NB4 (cell line): ENCODE measurements around the gene PIBF1.

Experiments used
- DNase-seq: peaks from one replicate; pipeline ENCODE4 v3.0.0; 2010; ENCODE audit warnings: low read depth
- H3K4me3 ChIP-seq: one replicate; pipeline ENCODE4 v1.5.1; 2011; ENCODE audit warnings: mild to moderate bottlenecking, low read depth, low read length, moderate library complexity
- MYC ChIP-seq: IDR thresholded peaks from 2 replicates; pipeline ENCODE4 v1.6.1; 2011; ENCODE audit warnings: low read depth, low read length
- POLR2A ChIP-seq: IDR thresholded peaks from 2 replicates; pipeline ENCODE4 v1.6.1; 2011; ENCODE audit warnings: mild to moderate bottlenecking; ENCODE audit not compliant: insufficient read length; ENCODE audit errors: extremely low read depth
- TF ChIP-seq, protein P1 (sequence below): IDR thresholded peaks from one replicate; pipeline ENCODE4 v1.5.1; 2012; ENCODE audit warnings: low read depth, low read length
- TF ChIP-seq, protein P2 (sequence below): IDR thresholded peaks from 2 replicates; pipeline ENCODE4 v1.6.1; 2011; ENCODE audit warnings: low read depth, low read length

PIBF1 gene

DNA sequence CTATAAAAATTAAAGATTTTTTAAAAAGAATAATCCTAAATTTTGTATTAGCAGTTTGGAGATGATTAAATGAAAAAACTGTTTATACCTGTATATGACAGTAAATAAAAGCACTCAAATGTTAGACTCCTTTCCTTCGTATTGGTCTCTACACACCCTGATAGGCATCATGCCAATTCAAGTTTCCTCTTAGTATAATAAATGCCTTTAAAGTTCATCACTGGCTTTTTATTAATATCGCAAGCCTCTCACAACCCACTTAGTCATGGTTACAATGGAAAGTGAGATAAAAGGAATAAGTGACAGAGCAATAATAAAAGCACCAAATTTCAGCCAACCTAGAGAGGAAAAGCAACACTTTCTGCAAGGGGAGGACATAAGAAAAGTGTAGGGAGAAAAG, 102.2 kb downstream of the PIBF1 start:
- H3K4me3 ChIP-seq: no peak overlapping the region
- no peak for DNase-seq
- TF ChIP-seq, protein P1, sequence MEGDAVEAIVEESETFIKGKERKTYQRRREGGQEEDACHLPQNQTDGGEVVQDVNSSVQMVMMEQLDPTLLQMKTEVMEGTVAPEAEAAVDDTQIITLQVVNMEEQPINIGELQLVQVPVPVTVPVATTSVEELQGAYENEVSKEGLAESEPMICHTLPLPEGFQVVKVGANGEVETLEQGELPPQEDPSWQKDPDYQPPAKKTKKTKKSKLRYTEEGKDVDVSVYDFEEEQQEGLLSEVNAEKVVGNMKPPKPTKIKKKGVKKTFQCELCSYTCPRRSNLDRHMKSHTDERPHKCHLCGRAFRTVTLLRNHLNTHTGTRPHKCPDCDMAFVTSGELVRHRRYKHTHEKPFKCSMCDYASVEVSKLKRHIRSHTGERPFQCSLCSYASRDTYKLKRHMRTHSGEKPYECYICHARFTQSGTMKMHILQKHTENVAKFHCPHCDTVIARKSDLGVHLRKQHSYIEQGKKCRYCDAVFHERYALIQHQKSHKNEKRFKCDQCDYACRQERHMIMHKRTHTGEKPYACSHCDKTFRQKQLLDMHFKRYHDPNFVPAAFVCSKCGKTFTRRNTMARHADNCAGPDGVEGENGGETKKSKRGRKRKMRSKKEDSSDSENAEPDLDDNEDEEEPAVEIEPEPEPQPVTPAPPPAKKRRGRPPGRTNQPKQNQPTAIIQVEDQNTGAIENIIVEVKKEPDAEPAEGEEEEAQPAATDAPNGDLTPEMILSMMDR: no peak
- TF ChIP-seq MYC (no peak), POLR2A (no peak)
- TF ChIP-seq, protein P2, sequence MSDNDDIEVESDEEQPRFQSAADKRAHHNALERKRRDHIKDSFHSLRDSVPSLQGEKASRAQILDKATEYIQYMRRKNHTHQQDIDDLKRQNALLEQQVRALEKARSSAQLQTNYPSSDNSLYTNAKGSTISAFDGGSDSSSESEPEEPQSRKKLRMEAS: no peak

DNA sequence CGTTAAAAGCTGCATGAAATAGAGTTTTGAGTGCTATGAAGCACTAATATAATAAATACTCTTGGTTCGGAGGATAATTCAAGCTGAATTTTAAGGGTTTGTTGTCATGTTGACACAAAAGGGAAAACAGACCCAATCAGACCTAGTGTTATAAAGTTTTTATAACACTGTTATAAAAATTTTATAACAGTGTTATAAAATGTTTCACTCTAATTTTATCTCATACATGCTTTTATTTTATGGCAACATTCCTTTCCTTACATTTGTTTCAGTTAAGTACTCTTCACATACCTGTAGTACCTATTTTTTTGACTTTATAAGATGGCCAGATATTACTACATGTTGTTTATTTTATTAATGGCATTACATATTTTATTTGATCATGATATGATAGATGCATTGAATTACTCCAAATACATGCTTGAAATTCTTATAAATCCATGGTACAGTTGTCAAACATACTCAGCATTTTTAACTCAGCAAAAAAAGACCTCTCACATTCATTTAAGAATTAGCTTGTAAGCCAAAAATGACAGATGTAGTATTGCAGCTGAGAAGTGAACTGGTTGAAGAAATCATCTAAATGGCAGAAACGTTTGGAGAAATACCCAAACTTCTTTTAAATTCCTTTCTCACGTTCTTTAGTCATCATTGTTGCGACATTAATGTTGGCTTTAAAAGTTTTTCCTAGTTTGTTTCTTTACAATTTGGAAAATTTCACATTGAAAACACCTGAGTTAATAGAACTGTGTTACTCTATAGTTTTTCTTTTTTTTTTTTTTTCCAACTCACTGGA, 104.5 kb downstream of the PIBF1 start:
- TF ChIP-seq, protein P1: no peak
- TF ChIP-seq MYC (no peak), POLR2A (no peak)
- TF ChIP-seq, protein P2: no peak
- DNase-seq: no peak
- no peak overlapping the region for H3K4me3 ChIP-seq

DNA sequence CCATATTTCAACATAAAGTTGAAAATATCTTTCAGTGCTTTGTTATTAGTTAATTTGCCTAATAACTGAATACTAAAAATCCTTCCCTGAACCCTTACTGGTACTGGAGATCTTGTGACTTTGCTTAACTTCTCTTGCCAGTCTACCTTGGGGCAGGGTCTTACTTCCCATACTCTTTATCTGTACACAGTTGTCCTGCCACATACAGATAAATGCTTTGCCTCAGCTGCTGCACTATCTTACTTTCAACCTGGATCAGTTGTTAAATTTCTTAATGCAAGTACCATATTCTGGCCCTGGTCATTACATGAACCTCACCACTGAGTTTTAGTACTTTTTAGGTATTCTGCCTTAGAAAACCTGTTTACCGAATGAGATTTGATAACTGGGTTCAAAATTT, 107.6 kb downstream of the PIBF1 start:
- TF ChIP-seq POLR2A (no peak), MYC (no peak)
- TF ChIP-seq, protein P1: no peak
- TF ChIP-seq, protein P2: no peak
- DNase-seq: no peak
- H3K4me3 ChIP-seq: no peak overlapping the region

DNA sequence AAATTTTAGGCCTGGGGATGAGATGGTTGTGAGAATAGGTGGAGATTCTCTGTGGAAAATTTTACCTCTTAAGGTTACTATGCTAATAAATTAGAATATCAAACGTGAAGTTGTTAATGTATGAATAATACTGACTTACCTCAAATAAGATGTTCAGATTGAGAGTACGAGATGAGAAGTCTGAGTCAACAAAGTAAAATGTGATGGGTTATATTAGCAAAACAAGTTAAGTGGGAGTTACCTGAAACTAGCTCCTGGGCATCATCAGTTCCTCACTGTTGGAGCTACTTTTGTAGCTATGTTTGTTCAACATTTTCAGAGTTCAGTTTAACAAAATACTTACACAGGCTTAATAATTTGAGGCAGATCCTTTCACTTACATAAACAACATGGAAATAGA, 108.6 kb downstream of the PIBF1 start:
- TF ChIP-seq, protein P2: no peak
- TF ChIP-seq MYC: no peak
- TF ChIP-seq, protein P1: no peak
- TF ChIP-seq POLR2A: no peak
- H3K4me3 ChIP-seq: no peak overlapping the region
- no peak for DNase-seq

DNA sequence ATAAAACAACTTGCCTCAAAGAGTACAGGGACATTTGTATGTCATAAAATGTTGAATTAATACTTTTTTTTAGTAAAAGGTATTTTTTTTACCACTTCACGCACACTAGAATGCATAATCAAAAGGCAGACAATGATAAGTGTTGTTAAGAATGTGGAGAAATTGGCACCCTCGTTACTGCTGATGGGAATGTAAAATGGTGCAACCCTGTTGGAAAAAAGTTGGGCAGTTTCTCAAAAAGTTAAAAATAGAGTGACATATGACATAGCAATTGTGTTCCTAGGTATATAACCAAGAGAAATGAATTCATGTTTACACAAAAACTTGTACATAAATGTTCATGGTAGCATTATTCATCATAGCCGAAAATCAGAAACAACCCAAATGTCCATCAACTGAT, 109.5 kb downstream of the PIBF1 start:
- TF ChIP-seq POLR2A (no peak), MYC (no peak)
- TF ChIP-seq, protein P2: no peak
- TF ChIP-seq, protein P1: no peak
- DNase-seq: no peak
- H3K4me3 ChIP-seq: no peak overlapping the region
